Erythroblast (primary cell): Measurements from ENCODE around the gene SH3BP5L.

ENCODE experiments used
- GATA1 ChIP-seq: IDR thresholded peaks from 2 replicates; pipeline ENCODE4 v1.6.1; 2011; ENCODE audit warnings: low read depth, mild to moderate bottlenecking, control low read depth, low read length, moderate library complexity
- POLR2A ChIP-seq: IDR thresholded peaks from 2 replicates; pipeline ENCODE4 v1.6.1; 2011; ENCODE audit warnings: mild to moderate bottlenecking, low read length

DNA sequence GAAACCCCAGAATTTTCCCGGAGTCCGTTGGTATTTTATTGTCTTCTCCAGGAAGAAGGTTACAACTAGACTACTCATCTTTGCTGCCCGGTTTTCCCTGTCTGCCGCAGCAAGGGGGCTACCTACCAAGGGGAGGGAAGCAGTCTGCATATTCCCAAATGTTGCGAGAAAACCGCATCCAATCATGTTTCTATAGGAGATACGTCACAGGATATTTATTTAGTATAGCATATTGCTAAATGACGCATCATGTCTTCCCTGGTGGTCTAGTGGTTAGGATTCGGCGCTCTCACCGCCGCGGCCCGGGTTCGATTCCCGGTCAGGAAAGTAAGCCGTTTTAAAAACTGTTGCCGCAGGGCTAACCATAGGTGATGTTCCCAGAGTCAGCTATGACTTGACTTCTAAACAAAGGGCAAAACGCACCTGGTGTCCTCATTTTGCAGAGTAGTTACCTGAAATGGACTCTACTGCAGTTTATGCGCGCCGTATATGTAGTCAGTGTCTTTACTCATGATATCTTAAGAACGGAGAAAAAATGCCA lies 48.3 kb upstream of the SH3BP5L start:
- TF ChIP-seq POLR2A (no peak), GATA1 (no peak)
